IPS-15b (cell line): ENCODE results near the gene ZSCAN32.

Experiments used
- H3K27me3 ChIP-seq: one replicate; pipeline ENCODE4 v1.6.1; 2013; ENCODE audit warnings: low read length; ENCODE audit not compliant: control insufficient read depth, insufficient read depth
- H3K36me3 ChIP-seq: one replicate; pipeline ENCODE4 v1.6.1; 2013; ENCODE audit warnings: low read length; ENCODE audit not compliant: control insufficient read depth, insufficient read depth
- H3K4me1 ChIP-seq: one replicate; pipeline ENCODE4 v1.6.1; 2013; ENCODE audit warnings: mild to moderate bottlenecking, low read length; ENCODE audit not compliant: control insufficient read depth, insufficient read depth
- H3K4me3 ChIP-seq: one replicate; pipeline ENCODE4 v1.5.1; 2013; ENCODE audit warnings: low read depth, low read length
- H3K9ac ChIP-seq: one replicate; pipeline ENCODE4 v1.6.1; 2013; ENCODE audit warnings: low read depth, mild to moderate bottlenecking, low read length
- H3K9me3 ChIP-seq: one replicate; pipeline ENCODE4 v1.6.1; 2013; ENCODE audit warnings: mild to moderate bottlenecking, low read length; ENCODE audit not compliant: control insufficient read depth, insufficient read depth

ZSCAN32 gene

DNA sequence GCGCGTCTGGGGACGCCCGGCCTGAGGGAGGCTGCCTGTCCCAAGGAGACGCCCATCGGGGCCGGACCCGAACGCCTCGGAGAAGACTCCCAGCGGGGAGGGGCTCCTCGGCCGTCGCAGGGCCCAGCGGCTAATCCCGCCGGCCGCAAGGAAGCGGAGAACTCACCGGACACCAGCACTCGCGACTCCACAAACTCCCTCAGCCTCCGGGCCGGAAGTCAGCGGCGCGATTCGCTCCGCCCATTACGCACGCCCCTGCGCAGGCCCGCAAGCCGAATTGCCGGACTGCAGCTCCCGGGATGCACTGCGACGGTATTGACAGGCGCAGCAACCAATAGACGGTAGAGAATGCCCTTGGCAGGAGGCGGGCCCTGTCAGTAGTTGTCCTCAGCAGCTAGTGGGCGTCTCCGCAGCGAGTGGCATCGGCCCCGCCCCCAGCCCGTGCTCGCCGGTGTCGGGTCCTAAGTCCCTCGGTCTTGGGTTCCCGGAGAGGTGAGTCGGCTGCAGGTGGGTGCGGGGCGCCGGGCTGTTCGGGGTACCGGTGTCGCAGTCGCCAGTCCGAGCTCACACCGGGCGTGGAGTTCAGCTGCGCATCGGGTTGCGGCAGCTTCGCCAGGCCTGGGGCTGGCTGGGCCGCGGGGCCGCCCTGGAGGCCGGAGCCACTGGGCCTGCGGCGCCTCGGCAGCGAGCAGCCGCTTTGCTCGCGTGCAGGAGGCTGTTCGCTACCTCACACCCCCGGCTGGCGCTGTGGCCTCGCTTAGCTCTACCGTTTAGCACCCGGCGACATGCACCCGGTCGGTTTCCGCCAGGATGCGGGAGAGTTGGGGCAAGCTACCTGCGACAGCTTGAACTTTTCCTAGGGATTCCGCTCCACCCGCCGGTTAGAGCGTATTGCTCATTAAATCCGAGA, at the start of gene ZSCAN32, which contains the start of gene ZNF174:
TSS of gene ZSCAN32 (minus strand) at position 226 of the 910 bp plus-strand sequence. CDS start 3,447 bp downstream, outside the sequence.
TSS of gene ZNF174 (plus strand) at position 437 of the 910 bp plus-strand sequence. CDS start 790 bp downstream, outside the sequence.
- Histone ChIP-seq H3K9me3 (peaks cover 3% of the 10 kb centered on the region), H3K4me3 (peak within 1 kb of the TSS; percentile 90), H3K9ac (peak within 1 kb of the TSS; percentile 81), H3K27me3 (no peaks in the 10 kb centered on the region), H3K4me1 (no peaks in the 10 kb centered on the region), H3K36me3 (peaks cover 21% of the 10 kb centered on the region)

DNA sequence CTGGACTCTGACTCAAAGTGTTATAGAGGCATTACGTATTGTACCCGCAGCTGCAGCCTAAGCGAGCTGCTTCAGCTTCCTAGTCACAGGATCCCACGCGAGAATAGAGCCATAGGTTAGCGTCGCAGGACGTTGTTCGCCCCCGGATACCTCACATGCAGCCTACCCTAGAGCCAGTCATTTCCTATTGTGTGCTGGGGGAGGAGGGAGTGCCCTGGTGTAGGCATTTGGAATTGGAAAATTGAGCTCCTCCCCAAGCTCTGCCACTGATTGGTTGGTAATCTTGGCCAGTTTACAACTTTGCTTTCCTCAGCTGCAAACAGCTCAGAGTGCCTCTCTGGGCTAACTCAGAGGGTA, 43.2 kb upstream of the ZSCAN32 start:
- Histone ChIP-seq H3K36me3 (peaks cover 3% of the 10 kb centered on the region), H3K4me1 (no peaks in the 10 kb centered on the region), H3K27me3 (no peaks in the 10 kb centered on the region), H3K4me3 (peak overlapping the region; percentile 87), H3K9me3 (no peaks in the 10 kb centered on the region), H3K9ac (peak overlapping the region; percentile 70)

DNA sequence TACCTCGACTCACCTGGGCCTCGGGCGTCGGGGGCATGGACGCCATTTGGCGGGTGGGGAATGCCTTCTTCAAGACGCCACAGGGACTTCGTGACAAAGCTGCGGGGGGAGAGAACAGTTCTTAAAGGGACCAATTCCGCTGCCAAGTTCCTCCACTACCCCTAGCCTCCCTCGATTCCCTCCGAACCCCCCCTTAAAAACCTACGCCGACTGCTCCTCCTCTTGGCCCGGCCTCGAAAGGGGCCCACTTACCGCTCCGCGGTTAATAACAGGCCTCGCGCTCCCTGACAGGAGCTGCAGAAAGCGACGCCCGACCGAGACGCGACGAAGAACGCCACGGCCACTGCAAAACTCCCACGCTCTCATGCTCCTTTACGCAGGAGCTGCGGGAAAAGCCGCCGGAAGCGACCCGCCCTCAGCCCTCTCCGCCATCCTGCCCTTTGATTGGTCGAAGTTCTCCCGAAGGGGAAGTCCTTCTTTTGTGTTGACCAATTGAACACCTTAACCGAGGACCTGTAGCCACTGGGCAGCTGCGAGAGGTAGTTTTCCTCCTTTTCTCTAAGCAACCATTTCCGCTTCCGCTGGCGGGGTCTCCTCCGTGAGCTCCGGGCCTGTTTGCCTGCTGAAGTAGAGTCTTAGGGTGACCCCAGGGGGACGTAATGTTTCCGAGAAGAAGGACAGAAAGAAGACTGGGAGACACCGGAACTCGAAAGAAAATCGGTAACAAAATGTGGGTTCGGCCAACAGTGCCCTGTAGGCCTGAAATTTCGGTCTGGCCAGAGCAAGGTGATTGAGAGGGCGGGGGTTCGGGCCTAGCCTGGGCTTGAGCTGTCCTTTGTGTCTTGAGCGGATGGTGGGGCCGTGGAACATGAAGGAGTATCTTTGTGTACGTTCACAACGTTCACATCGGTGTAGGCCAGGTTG, 42.6 kb upstream of the ZSCAN32 start, which contains the start of the genes NAA60 and ZNF597:
TSS of gene NAA60 (plus strand) at position 573 of the 924 bp plus-strand sequence. CDS start 32,548 bp downstream, outside the sequence.
TSS of gene ZNF597 (minus strand) at position 397 of the 924 bp plus-strand sequence. CDS start at position 46, 351 bp downstream.
- Histone ChIP-seq H3K4me1 (no peaks in the 10 kb centered on the region), H3K36me3 (peaks cover 3% of the 10 kb centered on the region)

DNA sequence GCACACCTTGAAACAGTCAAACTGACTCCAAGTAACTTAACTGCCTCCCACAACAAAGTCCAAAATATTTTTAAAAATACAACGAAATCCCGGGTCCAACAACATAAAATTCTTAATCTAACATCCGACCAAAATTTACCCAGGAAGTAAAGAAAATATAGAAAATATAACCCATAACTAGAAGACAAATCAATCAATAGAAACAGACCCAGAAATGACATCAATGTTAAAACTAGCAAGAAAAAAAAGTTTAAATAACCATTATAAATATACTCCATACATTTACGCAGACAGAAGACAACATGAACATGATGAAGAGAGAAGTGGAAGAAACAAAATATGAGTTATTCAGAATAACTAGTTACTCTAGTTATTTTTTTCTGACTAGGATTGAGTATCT, 38.8 kb upstream of the ZSCAN32 start:
- no peaks in the 10 kb centered on the region for H3K9me3 ChIP-seq

More for the DNA sequence above, 42.6 kb upstream of the ZSCAN32 start, which contains the start of the genes NAA60 and ZNF597:
- no peaks in the 10 kb centered on the region for H3K9me3 ChIP-seq
- H3K27me3 ChIP-seq, result no peaks in the 10 kb centered on the region
- peak within 1 kb of the TSS; percentile 87 for H3K4me3 ChIP-seq
- H3K9ac ChIP-seq, result peak within 1 kb of the TSS; percentile 70

DNA sequence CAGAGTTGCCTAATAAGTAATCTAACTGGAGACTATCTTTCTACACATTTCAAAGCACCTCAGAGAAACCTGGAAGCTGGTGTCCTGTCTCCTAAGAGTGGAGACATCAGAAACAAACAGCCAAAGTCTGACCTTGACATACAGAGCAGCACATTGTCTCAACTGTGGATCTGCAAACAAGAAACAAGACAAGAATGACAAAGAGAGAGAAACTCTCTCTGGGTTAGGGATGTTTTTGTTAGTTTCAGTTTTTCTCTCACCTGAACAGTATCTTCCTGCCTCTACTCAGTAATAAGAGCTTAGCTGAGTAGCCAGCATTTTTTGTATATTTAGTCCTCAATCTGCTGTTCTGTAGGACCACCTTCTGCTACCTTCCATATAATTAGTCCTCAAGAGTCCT, 33.6 kb upstream of the ZSCAN32 start:
- H3K36me3 ChIP-seq, result no peaks in the 10 kb centered on the region
- H3K9me3 ChIP-seq, result no peaks in the 10 kb centered on the region
- no peaks in the 10 kb centered on the region for H3K27me3 ChIP-seq
- H3K4me3 ChIP-seq, result no peak overlapping the region
- no peak overlapping the region for H3K9ac ChIP-seq
- no peaks in the 10 kb centered on the region for H3K4me1 ChIP-seq

More for the DNA sequence above, 38.8 kb upstream of the ZSCAN32 start:
- H3K4me3 ChIP-seq, result no peak overlapping the region
- H3K27me3 ChIP-seq, result no peaks in the 10 kb centered on the region
- peaks cover 3% of the 10 kb centered on the region for H3K36me3 ChIP-seq
- no peaks in the 10 kb centered on the region for H3K4me1 ChIP-seq
- H3K9ac ChIP-seq, result no peak overlapping the region

DNA sequence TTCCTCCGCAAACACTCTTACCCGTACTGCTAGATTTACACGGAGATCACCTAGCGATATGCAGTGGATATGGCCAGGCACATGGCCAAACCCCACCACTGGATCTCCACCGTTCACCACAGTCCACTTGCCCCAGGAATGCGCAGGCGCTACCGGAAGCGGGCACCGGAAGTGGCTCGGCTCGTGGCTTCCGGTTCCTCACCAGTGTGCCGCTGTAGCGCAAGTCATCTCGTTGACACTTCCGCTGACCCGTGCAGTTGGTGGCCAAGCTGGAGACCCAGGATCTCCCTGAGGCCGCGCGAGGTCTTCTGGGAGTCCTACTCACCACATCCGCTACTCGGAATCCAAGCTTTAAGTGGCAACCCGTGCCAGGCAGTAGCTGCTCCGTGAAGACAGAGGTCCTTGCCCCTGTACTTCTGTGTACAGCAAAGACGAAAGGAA, 31.0 kb upstream of the ZSCAN32 start:
- no peak overlapping the region for H3K9ac ChIP-seq
- no peaks in the 10 kb centered on the region for H3K36me3 ChIP-seq
- H3K27me3 ChIP-seq, result no peaks in the 10 kb centered on the region
- no peaks in the 10 kb centered on the region for H3K4me1 ChIP-seq
- H3K4me3 ChIP-seq, result no peak overlapping the region
- no peaks in the 10 kb centered on the region for H3K9me3 ChIP-seq

DNA sequence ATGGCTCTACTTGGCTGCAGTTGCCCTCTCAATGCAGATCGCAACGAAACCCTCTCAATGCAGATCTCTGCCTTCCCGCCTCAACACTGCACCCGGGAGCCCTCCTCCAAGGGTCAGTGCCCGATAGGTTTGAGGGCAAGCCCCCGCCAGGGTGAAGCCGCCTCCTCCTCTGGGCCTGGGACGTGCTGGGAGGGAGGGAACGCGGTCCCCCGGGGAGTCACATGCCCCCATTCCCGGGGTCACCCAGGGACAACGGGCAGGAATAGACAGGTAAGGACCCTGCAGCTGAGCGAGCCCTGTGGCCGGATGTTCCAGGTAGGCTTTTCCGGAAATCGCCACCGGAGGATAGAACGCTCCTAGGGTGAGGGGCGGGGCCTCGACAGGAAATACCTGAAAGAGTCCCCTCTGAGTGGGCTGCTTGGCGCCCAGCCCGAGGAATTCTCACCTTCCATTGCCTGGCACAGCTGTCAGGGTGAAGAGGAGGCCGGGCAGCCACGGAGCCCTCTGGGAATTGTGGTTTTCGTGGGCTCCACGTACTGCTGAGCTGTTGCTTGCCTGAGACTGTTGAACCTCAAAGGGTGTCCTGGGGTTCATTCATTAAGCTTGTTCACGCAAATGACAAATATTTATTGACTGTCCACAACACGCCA, 13.1 kb upstream of the ZSCAN32 start:
- peak overlapping the region; percentile 45 for H3K4me3 ChIP-seq
- H3K9ac ChIP-seq, result no peak overlapping the region
- peaks cover 5% of the 10 kb centered on the region for H3K9me3 ChIP-seq
- H3K4me1 ChIP-seq, result no peaks in the 10 kb centered on the region
- peaks cover 2% of the 10 kb centered on the region for H3K36me3 ChIP-seq
- H3K27me3 ChIP-seq, result no peaks in the 10 kb centered on the region

DNA sequence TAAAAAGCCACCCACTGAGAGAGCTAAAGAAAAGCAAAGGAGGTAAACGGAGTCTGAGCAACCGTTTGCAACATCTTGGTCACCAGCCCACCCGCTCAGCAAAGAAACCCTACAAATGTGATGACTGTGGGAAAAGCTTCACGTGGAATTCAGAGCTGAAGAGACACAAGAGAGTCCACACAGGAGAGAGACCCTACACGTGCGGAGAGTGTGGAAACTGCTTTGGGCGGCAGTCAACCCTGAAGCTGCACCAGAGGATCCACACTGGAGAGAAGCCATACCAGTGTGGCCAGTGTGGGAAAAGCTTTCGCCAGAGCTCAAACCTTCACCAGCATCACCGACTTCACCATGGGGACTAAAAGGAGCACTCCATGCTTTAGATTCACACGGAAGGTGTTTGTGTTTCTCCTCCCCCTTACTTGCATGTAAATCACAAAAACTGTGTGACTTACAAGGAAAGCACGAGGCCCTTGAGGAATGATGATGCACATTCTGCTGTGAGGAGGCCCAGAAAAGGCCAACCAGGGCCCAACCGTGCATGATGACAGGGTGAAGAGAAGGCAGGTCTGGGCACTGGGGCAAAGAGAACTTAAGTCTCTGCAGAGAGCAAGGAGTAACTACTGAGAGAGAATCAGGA, 7.9 kb upstream of the ZSCAN32 start:
- H3K9me3 ChIP-seq, result peaks cover 25% of the 10 kb centered on the region
- no peaks in the 10 kb centered on the region for H3K27me3 ChIP-seq
- H3K9ac ChIP-seq, result no peak overlapping the region
- H3K4me1 ChIP-seq, result no peaks in the 10 kb centered on the region
- H3K36me3 ChIP-seq, result peaks cover 26% of the 10 kb centered on the region
- H3K4me3 ChIP-seq, result no peak overlapping the region

DNA sequence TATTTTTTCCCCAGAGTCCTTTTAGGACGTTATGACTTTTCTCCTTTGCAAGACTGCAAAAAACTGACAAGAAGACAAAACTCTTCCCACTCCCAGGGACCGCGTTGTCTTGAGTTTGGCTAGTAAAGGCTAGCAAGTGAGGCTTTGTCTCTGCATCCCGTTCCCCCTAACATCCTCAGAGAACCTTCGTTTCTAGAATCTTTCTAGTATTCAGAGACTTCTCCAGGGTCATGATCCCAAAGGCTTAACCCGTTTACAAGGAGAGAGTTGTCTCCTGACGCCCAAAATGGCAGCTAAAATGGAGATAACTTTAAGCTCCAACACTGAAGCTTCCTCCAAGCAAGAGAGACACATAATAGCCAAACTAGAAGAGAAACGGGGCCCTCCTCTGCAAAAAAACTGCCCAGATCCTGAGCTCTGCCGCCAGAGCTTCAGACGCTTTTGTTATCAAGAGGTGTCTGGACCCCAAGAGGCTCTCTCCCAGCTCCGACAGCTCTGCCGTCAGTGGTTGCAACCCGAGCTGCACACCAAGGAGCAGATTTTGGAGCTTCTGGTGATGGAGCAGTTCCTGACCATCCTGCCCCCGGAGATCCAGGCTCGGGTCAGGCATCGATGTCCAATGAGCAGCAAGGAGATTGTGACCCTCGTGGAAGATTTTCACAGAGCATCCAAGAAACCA, 1.1 kb upstream of the ZSCAN32 start:
- Histone ChIP-seq H3K9ac (peak overlapping the region; percentile 76), H3K4me3 (peak overlapping the region; percentile 90), H3K27me3 (no peaks in the 10 kb centered on the region), H3K4me1 (no peaks in the 10 kb centered on the region), H3K9me3 (peaks cover 7% of the 10 kb centered on the region), H3K36me3 (peaks cover 18% of the 10 kb centered on the region)

DNA sequence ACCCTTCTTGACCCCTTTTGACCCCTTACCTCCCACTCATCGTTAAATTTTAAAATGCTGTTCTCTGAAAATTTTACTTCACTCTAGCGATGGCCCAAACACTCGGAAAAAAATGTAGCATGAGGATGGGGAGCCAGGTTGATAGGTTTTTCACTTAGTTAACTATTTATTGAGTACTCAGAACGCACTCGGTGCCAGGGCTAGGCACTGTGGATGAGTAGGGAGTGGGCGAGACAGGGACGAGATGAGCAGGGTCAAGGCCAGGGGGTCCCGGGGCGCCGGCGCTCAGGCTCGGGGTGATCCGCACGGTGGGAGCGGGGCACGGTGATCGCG, 392 bp downstream of the ZSCAN32 start:
- Histone ChIP-seq H3K4me3 (peak overlapping the region; percentile 90), H3K9me3 (no peaks in the 10 kb centered on the region), H3K36me3 (peaks cover 23% of the 10 kb centered on the region)

More for the DNA sequence above, 392 bp downstream of the ZSCAN32 start:
- H3K9ac ChIP-seq, result peak overlapping the region; percentile 81
- no peaks in the 10 kb centered on the region for H3K4me1 ChIP-seq
- no peaks in the 10 kb centered on the region for H3K27me3 ChIP-seq
